ENCODE results near the gene PCMT1. TPM values are rescaled to one million over a fixed set of nuclear protein-coding genes. Genes with fewer than 3 reads are reported as not detected.
A peak's percentile ranks its signal among the peaks of the same experiment; 100 is the strongest.
"Not testable (repeated sequence)": the region's sequence is repeated elsewhere in the genome, so short reads cannot be mapped to it uniquely, and the experiment has no call there.

The PCMT1 gene
- total and polyA plus RNA-seq, 9 donors = 48.1 to 71.8 (median 54.7) TPM

- Histone ChIP-seq H3K27me3 (no peaks in the 10 kb centered on the region), H3K36me3 (no peaks in the 10 kb centered on the region)
These were observed 19.7 kb upstream of the PCMT1 start for GRCh38 chr6:149729824-149730223.

GRCh38 chr6:149733089-149733720 lies 16.3 kb upstream of the PCMT1 start:
- H3K9me3 ChIP-seq = no peaks in the 10 kb centered on the region
- no peak overlapping the region for H3K4me3 ChIP-seq
- H3K36me3 ChIP-seq = no peaks in the 10 kb centered on the region
- no peak overlapping the region for H3K27ac ChIP-seq
- intact Hi-C loops (cut with DNase I) = no loop called here
- no peak for TF ChIP-seq CTCF (IDR thresholded peaks at IDR 0.05)
- 90 to 97% (median 91%) methylated on average over 2 of the region's 2 CpGs for WGBS, 3 donors
- no peaks in the 10 kb centered on the region for H3K27me3 ChIP-seq
- no peak for DNase-seq
- H3K4me1 ChIP-seq (ENCODE audit: insufficient read depth) = no peaks in the 10 kb centered on the region

More at GRCh38 chr6:149729824-149730223, 19.7 kb upstream of the PCMT1 start:
- H3K9me3 ChIP-seq = no peaks in the 10 kb centered on the region
- 97 to 98% (median 98%) methylated on average over 8 of the region's 8 CpGs for WGBS, 3 donors
- no peaks in the 10 kb centered on the region for H3K4me1 ChIP-seq (ENCODE audit: insufficient read depth)
- DNase-seq = no peak
- H3K27ac ChIP-seq = no peak overlapping the region
- intact Hi-C loops (cut with DNase I) = no loop called here
- TF ChIP-seq POLR2A (IDR thresholded peaks at IDR 0.05) (no peak), EP300 (IDR thresholded peaks at IDR 0.05) (no peak), CTCF (IDR thresholded peaks at IDR 0.05) (no peak)
- no peak overlapping the region for H3K4me3 ChIP-seq

GRCh38 chr6:149734915-149735314 lies 14.6 kb upstream of the PCMT1 start:
- no peak overlapping the region for H3K27ac ChIP-seq
- TF ChIP-seq POLR2A (IDR thresholded peaks at IDR 0.05) = no peak
- TF ChIP-seq CTCF (IDR thresholded peaks at IDR 0.05) = no peak
- no peak for TF ChIP-seq EP300 (IDR thresholded peaks at IDR 0.05)
- no peaks in the 10 kb centered on the region for H3K4me1 ChIP-seq (ENCODE audit: insufficient read depth)
- 95 to 97% (median 95%) methylated on average over 1 of the region's 1 CpG for WGBS, 3 donors
- no peaks in the 10 kb centered on the region for H3K27me3 ChIP-seq
- no peak overlapping the region for H3K4me3 ChIP-seq
- no peaks in the 10 kb centered on the region for H3K9me3 ChIP-seq
- intact Hi-C loops (cut with DNase I) = no loop called here
- no peaks in the 10 kb centered on the region for H3K36me3 ChIP-seq
- no peak for DNase-seq

- H3K36me3 ChIP-seq; H3K27ac ChIP-seq; H3K9me3 ChIP-seq; intact Hi-C loops (cut with DNase I); H3K4me3 ChIP-seq; DNase-seq; H3K4me1 ChIP-seq (ENCODE audit: insufficient read depth); H3K27me3 ChIP-seq: not testable (repeated sequence)
- WGBS, 3 donors = 68 to 70% (median 70%) methylated on average over 10 of the region's 10 CpGs
These were observed 4.3 kb upstream of the PCMT1 start for GRCh38 chr6:149745252-149745651.

- DNase-seq = peak; percentile 92 to 96 (median 93)
- WGBS, 3 donors = 4 to 5% (median 4%) methylated on average over 41 of the region's 41 CpGs
- no peaks in the 10 kb centered on the region for H3K36me3 ChIP-seq
- H3K27me3 ChIP-seq = no peaks in the 10 kb centered on the region
- H3K27ac ChIP-seq = peak within 1 kb of the TSS in 1 of 2 donors; percentile 61
- intact Hi-C loops (cut with DNase I) = no loop called here
- peak; percentile 47 to 79 (median 60) for TF ChIP-seq CTCF (IDR thresholded peaks at IDR 0.05)
- peak; percentile 17 for TF ChIP-seq POLR2A (IDR thresholded peaks at IDR 0.05)
- TF ChIP-seq EP300 (IDR thresholded peaks at IDR 0.05) = no peak
- peaks cover 7% of the 10 kb centered on the region for H3K4me1 ChIP-seq (ENCODE audit: insufficient read depth)
- no peaks in the 10 kb centered on the region for H3K9me3 ChIP-seq
- H3K4me3 ChIP-seq = peak within 1 kb of the TSS; percentile 95
These were observed 3.2 kb upstream of the PCMT1 start, which contains the start of gene NUP43 for GRCh38 chr6:149746147-149746946. Gene NUP43, minus strand, starts transcription at chr6:149746529. Its CDS starts 34 bp downstream, at chr6:149746495.

GRCh38 chr6:149749082-149749593 lies 403 bp upstream of the PCMT1 start:
- peak overlapping the region in 1 of 2 donors; percentile 54 for H3K27ac ChIP-seq
- WGBS, 3 donors = 0 to 1% (median 1%) methylated on average over 21 to 25 of the region's 38 CpGs
- H3K36me3 ChIP-seq; H3K27me3 ChIP-seq; DNase-seq; intact Hi-C loops (cut with DNase I); H3K9me3 ChIP-seq: not testable (repeated sequence)
- peak overlapping the region; percentile 86 for H3K4me3 ChIP-seq
- peaks cover 11% of the 10 kb centered on the region for H3K4me1 ChIP-seq (ENCODE audit: insufficient read depth)

Measured in ovary (tissue), 9 donors.